ENCODE data around the gene CDC25A.

CDC25A gene

DNA sequence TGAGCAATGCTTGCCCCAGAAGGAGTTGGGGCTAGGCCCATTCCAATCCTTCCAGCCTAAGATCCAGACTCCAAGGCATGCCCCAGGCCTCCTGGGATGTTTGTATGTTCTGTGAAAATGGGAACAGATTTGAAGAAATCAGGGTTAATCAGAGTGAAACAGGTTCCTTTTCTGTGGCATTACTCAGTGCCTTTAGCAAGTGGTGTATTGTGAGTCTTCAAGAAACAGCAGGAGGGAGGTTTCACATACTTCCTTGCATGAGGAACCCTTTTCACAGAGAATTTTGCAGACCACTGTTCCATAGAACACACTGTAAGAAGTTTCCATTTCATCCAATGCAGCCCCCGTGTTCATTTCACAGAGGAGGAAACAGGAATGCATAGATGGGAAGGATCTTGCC, 8.4 kb upstream of the CDC25A start:
- DNase-seq (ENCODE audit: low read depth in 3 of 3), result no peak

DNA sequence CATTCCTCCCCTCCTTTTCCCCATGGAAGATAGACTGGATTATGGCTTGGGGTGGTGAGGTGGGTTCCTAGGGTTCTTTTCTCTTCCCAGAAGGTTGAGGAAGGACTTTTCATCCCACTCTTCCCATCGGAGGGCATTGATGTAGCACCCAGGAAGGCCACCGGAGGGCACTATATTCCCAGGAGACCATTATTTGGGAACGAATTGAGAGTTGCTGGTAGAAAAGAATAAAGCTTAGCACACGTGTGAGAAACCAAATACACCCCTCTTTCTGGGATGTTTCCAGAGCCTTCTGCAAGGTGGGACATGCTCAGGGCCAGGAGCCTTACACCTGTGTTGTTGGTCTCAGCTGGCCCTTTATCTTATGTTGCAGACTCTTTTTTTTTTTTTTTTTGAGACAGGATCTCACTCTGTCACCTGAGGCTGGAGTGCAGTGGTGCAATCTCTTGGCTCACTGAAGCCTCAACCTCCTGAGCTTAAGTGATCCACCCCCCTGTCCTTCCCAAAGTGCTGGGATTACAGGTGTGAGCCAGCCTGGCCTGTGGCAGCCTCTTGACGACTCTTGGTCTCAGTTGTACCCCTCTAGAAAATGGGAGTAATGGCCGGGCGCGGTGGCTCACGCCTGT, 6.3 kb upstream of the CDC25A start:
- DNase-seq (ENCODE audit: low read depth in 3 of 3), result no peak

DNA sequence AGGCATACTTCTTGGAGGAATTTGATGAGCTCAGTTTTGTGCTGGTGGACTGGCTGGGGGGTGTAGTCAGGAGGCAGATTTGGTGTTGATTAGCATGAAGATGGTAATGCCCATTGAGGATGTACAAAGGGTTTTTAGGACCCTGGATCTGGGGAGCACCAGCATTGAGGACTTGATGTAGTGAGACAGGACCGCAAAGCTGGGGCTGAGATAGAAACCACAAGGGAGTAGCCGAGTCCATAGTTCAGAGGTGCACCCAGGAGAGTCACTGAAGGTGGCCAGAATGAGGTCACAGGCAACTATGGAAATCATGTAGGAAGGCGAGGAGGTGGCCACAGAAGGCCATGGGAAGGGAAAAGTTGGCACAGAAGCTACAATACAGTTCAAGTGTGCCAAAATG, 2.7 kb upstream of the CDC25A start:
- DNase-seq (ENCODE audit: low read depth in 3 of 3), result no peak

DNA sequence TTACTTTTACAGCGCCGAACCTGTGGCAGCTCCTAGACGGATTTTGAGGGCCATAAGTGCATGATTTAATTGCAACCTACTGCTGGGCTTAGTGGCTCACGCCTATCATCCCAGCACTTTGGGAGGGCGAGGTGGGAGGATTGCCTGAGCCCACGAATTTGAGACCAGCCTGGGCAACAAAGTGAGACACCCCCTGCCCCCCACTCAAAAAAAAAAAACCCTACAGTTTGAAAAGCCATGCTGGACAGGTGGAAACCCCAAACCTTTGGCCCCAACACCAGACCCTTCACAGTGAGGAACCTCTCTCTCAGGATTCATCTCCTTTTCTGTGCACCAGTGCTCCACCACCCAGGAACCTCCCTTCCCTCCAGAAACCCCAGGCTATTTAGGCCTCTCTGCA, 1.1 kb upstream of the CDC25A start:
- no peak for DNase-seq (ENCODE audit: low read depth in 3 of 3)

DNA sequence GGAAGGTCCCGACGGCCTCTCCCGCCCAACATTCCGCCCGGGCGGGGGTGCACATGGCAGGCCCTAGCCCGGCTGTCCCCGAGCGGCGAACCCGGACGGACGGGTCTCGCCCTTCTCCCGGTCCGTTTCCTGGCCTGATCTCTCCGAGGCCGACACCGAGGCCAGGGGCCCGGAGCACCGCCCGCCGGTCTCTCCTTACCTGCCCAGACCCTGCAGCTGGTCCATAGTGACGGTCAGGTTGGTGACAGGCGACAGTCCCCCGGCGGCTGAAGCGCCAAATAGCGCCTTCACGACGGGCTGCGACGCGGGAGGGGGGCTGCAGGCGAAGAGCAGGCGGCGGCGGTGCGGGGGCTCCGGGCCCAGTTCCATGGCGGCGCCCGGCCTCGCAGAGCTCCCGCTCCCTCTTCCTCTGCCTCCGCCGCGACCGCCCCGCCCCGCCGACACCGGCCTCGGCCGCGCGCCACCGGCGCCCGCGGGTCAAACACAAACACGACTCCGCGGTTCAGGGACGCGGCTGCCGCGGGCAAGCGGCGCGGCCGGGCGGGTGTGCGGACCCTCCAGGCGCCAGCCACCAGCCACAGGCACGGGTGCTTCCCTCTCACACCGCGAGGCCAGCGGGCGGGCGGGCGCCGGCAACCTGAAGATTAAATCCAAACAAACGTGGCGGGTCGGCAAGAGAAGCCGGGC, 495 bp downstream of the CDC25A start:
- DNase-seq (ENCODE audit: low read depth in 3 of 3), result peak in 1 of 3 donors; percentile 37

DNA sequence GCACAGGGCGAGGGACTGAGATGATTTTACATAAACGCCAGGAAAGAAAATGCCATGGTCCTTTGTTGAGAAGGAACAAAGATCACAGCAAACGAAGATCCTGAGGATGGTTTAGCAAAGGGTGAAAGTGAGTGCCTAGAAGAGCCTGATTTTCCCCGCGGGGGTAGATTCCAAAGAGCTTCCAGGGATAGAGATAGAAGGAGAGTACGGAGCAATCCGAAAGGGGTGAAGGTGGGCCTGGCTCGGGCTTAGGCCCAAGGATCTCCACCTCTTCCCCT, 977 bp downstream of the CDC25A start:
- DNase-seq (ENCODE audit: low read depth in 3 of 3), result no peak

DNA sequence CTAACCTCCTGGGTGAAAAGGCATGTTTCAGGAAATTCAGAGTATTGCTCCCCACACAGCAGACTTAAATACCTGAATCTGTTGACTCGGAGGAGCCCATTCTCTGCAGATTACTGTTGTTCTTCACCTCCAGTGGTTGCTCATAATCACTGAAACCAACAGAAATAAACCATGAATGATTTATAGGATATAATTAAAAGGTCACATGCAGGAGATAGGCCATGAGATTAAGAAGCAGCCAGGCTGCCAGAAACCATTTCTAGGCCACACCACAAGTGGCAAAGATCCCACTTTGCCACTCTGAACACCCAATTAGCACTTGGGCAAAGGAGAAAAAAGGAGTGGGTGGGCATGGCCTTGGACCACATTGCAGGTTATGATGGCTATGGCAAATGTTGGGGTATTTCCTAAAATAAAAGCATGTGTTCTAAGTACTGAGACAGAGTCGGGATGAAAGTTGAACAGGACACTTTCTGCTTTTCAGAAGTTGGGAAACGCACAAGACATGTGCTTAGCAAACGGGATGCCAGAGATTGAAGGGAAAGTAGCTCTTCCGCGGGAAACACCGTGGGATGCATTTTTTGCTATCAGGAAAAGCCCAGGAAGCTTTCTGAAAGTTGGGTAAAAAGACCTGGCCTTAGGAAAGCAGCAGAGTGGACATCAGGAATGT, 1.5 kb downstream of the CDC25A start:
- DNase-seq (ENCODE audit: low read depth in 3 of 3), result no peak

DNA sequence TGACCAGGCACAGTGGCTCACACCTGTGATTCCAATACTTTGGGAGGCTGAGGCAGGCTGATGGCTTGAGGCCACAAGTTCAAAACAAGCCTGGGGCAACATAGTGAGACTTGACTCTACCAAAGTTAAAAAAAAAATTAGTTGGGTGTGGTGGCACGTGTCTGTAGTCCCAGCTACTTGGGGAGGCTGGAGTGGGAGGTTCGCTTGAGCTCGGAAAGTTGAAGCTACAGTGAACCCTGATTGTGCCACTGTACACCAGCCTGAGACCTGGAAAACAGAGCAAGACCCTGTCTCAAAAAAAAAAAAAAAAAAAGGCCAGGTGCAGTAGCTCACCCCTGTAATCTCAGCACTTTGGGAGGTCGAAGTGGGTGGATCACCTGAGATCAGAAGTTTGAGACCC, 3.1 kb downstream of the CDC25A start:
- DNase-seq (ENCODE audit: low read depth in 3 of 3), result no peak

DNA sequence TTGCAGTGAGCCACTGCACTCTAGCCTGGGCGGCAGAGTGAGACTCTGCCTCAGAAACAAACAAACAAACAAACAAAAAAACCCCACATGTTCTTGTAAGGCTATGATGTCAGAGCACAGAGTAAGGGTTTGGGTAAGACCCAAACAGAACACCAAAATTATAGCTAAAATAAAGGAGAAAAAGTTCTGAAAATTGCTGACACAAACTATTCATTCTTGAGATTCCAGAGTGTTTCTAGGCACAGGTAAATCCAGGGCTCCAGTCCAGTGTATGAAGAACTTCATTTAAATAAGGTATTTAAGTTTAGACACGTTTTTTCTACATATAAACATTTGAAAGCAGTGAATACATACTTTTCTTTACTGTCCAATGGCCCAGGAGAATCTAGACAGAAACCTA, 3.9 kb downstream of the CDC25A start:
- no peak for DNase-seq (ENCODE audit: low read depth in 3 of 3)

DNA sequence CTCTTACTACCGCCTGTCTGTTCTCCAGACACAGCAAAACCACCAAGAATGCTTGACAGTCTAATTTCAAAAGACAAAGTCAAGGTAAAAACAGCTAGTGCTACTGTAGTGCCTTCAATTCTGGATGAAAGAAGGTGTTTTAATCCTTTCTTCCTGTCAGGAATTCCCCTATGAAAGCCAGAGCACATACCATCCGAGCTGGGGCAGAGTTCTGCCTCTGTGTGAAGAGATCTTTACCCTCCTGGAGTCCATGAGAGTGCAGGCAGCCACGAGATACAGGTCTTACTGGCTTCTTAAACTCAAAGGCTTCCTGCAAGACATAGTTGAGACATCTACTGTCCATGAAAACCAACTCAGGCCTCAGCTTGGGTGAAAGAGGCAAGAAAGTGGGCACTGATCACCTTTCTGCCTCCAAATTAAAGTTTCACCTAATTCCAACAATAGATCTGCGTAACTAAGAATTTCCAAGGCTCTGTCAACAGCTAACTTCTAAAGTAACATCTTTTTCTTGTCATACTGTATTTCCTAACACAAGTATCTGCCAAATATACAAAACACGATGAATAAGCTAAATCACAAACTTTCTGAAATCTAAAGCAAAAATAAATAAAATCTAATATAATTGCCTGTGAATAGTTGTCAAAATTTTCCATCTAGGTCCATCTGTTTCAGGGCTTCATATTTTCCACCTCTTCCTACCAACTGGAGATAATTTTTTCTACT, 7.5 kb downstream of the CDC25A start:
- no peak for DNase-seq (ENCODE audit: low read depth in 3 of 3)

DNA sequence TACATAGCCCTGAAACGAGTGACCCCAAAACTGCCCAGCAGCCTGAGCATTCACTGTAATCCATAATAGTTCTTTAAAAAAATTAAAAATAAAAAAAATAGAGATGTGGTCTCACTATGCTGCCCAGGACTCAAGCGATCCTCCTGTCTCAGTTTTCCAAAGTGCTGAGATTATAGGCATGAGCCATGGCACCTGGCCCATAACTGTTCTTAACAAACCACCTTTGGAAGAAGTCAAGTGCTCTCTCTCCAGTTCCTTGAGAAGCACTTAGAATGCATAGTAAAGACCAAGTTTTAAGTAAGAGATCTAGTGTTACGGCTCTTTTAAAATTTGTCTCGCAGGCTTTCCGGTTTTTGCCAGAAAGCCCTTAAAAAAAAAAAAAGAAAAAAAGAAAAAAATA, 8.2 kb downstream of the CDC25A start:
- no peak for DNase-seq (ENCODE audit: low read depth in 3 of 3)

DNA sequence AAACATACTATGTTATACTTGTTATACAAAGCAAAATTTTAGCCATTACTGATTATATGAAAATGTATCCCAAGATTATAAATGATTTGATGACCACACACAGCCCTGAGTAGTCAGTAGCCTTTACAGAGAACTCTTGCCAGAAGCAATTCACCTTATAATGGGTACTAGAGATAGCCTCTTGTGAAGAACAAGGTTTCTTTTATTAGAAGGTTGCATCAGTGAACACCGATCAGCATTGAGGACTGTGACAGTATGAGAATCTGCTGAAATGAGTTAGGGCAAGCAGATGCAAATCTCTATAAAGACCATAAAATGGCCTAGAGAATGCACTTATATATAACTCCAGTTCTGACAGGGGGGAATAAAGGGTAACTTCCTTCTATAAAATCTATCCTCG, 10.1 kb downstream of the CDC25A start:
- no peak for DNase-seq (ENCODE audit: low read depth in 3 of 3)

DNA sequence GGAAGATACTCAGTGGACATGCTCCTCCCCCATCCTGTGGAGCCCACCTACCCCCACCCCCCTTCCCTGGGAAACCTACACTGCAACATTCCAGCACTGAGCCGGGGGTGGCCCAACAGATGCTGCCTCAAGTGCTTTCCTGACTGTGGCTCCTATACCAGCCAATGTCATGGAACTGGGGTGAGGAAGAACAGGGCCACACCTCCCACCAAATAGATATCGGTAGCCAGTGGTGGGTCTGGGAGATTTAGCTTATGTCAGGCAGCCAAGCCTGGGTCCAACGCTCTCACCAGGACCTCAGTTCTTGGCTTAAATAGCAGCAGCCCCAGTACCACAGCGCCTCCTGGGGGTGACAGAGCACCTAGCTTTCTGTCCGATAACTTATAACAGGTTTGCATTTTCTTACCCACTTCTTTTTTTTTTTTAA, 30.3 kb downstream of the CDC25A start:
- DNase-seq (ENCODE audit: low read depth in 3 of 3), result peak; percentile 21 to 32 (median 27)

DNA sequence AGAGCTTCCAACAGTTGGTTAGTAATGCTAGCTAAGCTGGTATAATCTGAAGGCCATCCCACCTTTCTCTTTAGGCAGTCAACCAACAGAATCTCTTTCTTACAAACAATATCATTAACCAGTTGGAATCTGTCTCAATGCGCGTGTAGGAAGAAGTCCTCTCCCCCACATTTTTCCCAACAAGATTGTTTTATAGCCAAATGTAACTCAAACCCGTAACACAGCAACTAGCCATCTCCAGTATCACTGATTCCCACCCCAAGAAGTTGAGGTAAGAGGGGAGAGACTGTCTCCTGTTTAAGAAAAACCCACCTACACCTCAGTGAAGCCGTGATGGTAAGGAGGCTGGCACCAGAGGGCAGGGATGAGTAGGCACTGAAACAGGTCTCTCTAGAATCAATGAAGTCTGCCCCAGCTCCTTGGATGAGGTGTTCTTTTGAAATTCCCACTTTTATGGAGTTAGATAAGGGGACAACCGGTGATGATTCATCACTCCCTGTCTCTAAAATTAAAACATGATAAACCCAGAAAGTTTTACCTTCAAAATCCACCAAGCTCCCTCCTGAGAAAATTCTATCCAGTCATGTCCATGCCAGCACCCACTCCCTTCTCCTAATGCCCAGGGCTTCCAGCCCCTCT, 30.9 kb downstream of the CDC25A start:
- no peak for DNase-seq (ENCODE audit: low read depth in 3 of 3)

DNA sequence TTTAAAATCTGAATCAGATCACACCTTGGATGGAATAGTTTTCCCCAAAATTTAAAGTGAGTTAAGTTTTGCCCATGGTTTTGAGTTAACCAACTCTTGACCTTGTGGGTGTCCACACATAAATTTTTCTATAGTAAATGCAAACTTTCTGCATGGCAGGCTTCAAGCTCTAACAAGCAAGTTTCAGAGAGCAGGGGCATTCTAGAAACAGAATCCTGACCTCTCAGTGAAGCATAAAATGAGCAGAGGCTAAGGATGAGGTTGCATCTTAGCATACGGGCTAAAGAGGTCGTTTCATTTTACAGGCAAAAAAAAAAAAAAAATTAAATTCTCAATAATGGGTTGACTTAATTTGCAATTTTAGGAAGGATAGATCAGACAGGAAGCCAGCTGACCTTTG, 32.1 kb downstream of the CDC25A start:
- DNase-seq (ENCODE audit: low read depth in 3 of 3), result no peak

DNA sequence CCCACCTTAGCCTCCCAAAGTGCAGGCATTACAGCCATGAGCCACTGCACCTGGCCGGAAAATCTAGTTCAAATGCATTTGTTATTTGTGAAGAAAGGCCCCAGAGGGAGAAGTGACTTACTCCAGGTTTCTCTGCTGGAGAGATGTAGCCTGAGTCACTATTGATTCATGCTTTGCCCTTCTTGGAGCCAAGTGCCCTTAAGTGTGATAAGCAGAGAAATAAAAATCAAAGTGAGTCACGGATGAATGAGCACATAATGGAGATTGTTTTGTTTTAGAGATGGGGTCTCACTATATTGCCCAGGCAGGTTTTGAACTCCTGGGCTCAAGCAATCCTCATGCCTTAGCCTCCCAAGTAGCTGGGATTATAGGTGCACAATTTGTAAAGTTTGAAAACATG, 33.1 kb downstream of the CDC25A start:
- no peak for DNase-seq (ENCODE audit: low read depth in 3 of 3)

DNA sequence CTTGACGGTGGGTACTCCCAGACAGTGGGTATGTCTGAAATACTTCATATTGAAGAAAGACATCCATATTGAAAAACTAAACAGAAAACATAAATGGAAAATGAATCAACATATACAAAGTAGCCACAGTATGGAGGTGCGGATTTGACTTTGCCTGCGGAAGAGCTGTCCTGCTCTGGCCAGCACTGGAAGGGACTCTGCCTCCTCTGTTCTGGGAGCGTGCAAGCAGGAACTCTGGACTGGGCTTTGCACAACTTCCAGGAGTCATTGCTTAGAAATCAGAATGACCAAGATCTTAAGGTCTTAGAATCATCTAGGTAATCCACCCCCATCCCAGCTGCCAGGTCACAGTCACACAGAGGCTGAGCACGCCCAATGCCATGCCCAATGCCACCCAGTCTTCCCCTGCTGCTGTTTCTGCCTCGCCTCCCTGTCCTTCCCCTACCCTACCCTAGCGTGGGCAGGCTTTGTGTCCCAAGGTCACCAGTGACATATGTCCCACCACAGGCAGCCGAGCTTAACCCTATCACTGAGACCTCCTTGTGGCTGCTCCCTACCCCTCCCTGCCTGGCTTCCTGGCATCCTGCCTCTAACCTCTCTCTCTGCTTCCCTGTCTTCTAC, 36.3 kb downstream of the CDC25A start:
- no peak for DNase-seq (ENCODE audit: low read depth in 3 of 3)

DNA sequence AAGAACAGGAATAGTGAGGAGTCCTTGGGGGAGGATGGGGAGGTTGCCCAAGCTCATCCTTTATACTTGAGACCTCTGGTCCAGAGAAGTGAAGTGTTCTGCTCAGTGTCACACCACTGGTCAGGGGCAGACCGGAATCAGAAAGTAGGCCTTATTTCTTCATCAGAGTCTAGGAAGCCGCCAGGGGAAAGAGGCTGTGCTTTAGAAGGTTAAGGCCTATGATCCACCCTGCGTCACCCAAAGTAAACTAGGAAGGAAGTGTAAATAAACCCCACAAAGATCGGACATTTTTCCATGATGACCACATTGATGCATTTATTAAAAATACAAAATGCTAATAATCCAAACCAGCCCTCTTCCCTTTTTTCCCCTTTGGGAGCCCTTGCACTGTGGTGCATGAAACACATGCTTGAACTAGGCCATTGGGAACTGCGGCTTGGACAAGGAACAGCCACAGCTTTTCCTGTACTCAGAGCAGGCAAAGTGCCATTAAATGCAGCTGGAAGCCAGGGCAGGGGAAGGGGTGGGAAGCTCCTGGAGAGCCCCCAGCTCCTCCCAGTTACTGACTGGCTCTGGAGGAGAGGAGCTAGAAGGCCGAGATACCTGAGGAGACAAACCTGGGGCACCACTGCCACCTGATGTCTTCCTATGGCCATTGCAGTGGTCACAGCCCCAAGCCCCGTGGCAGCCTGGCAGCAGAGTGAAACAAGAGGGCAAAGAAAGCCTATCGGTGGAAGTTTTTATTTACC, 37.0 kb downstream of the CDC25A start:
- DNase-seq (ENCODE audit: low read depth in 3 of 3), result peak; percentile 34 to 48 (median 37)

DNA sequence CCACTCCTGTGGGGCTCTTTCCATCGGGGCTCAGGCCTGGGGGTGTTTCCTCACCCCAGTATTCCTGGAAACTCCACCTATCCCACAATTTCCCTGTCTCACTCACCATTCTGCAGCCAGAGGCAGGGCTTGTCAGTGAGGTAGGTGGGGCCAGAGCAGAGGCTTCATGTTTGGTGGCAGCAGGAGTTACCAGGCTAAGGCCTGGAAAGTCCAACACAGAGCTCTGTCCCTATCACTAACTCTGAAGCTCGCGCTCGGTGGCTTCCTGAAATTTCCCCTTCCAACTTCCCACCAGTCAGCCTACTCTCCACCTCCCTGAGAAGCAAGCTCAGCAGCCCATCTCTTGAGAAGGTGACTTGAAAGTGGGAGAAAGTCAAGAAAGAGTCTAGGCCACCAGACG, 44.2 kb downstream of the CDC25A start:
- no peak for DNase-seq (ENCODE audit: low read depth in 3 of 3)

DNA sequence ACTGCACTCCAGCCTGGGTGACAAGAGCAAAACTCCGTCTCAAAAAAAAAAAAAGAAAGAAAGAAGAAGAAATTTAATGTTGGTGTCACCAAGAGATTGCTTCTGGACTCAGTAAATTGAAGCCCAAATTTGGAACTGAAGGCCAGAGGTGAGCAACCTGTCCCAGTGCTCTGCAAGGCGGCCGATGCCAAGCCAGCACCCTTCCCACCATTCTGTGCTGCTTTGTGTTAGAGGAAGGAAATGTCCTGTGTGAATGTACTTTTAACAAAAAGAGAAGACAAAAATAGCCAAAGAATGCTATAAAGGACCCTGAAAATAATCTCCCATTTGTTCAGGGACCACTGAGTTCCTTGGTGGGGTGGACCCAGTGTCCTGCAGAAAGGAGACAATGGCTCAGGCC, 44.6 kb downstream of the CDC25A start:
- DNase-seq (ENCODE audit: low read depth in 3 of 3), result no peak

DNA sequence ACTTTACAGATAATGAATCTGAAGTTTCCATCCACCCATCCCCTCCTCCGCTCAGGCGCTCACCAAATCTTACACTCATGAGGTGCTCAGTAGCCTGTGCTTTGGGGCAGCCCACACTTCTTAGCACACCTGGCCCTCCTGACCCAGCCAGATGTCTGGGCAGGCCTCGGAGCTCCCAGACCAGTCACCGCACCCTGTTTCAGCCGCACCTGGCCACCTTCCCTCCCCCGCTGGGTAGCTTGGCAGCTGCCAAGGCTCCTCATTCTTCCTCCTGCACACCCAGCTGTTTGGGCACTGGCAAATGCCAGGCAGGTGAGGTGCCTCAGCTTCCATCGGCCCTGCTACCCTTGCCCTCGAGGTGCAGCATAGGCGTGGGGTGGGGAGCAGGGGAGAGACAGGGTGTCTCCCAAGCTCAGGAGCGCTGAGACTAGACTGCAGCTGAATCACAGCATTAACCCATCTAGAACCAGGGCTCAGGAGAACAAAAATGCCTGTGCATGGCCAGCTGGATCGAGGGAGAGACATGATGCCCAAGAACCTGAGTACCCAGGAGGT, 45.8 kb downstream of the CDC25A start:
- DNase-seq (ENCODE audit: low read depth in 3 of 3), result no peak

Measured in stimulated activated CD4-positive, alpha-beta T cell treated with anti-CD3 and anti-CD28 coated beads, TNF-alpha, amount 100 ng/mL, for 48 hours (primary cell).